AG08396 (cell line): Measurements from ENCODE around the gene DDI2.

Experiments
- DNase-seq: peaks from one replicate; pipeline ENCODE4 v3.0.0; 2012; ENCODE audit warnings: low spot score, mixed read lengths

Gene DDI2

DNA sequence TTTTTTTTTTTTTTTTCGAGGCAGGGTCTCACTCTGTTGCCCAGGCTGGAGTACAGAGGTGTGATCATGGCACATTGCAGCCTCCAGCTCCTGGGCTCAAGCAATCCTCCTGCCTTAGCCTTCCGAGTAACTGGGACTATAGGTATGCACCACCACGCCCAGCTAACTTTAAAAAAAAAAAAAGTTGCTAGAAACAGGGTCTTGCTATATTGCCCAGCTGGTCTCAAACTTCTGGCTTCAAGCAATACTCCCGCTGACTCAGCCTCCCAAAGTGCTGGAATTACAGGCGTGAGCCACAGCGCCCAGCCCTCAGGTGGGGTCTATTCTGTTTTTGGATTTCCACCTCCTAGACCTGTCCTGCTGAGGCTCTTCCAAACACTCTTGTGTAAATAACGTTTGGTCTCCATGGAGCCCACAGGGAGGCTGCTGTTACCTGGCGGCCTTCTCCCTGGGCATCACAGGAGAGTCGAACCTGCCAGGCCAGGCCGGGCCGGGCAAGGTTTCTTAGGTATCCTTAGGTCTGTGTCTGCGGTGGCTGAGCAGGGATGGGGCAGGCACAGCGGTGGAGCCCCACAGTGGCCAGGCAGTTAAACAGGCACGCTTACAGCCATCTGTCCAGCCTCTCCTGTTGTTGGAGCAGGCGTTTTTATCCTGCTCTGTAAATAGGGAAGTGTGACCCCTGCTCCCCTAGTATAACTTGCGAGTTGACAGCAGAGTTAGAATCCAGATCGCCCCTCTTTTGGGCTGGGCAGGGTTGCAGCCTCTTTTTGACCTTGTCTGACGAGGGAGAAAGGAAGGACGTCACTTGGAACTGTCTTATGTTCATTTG, 85.7 kb downstream of the DDI2 start:
- no peak for DNase-seq

GRCh38 chr1:15703562-15703961, 86.3 kb downstream of the DDI2 start:
- DNase-seq, result peak; percentile 89

DNA sequence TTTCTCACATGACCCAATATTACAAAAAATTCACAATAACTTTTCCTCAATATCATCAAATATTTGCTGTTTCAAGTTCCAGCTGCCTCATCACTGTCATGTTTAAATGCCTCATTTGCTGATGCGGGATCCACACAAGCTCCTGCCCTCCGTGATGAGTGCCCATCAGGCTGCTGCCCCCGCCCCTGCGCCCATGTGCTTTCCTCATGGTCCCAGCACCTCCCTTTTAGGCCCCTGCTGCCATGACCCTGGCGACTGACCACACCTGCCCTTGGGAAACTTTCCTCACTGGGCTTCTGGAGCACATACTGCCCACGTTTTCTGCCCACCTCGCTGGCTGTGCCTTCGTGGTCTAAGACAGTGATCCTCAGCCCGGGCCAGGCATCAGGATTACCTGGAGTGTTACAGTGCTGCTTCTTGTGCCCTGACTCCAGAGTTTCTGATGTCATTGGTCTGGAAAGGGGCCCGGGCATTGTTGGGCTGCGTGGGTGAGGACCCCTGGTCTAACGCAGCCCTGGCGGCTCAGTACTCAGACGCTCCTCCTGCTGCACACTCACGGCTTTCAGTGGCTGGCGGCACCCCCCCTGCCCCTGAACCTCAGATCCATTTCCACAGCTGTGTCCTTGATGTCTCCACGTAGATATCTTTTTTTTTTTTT, 87.4 kb downstream of the DDI2 start:
- DNase-seq, result no peak

- no peak for DNase-seq
These were observed 87.9 kb downstream of the DDI2 start for GRCh38 chr1:15705184-15705566.

DNA sequence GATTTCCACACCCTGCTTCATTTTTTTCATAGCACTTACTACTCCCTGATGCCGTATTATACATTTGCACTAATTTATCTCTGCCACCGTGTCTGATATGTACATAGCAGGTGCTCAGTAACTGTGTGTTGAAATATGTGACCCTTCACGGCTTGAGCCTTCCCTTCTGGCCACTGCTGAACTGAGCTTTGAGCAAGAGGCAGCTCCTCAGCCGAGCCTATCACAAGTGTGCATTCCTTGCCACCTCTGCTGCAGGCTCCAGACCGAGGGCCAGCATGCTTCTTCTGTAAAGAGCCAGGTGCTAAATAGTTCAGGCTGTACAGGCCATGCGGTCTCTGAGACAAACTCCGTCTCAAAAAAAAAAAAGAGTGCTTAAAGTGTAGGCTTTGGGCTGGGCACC, 89.5 kb downstream of the DDI2 start:
- DNase-seq, result no peak

DNA sequence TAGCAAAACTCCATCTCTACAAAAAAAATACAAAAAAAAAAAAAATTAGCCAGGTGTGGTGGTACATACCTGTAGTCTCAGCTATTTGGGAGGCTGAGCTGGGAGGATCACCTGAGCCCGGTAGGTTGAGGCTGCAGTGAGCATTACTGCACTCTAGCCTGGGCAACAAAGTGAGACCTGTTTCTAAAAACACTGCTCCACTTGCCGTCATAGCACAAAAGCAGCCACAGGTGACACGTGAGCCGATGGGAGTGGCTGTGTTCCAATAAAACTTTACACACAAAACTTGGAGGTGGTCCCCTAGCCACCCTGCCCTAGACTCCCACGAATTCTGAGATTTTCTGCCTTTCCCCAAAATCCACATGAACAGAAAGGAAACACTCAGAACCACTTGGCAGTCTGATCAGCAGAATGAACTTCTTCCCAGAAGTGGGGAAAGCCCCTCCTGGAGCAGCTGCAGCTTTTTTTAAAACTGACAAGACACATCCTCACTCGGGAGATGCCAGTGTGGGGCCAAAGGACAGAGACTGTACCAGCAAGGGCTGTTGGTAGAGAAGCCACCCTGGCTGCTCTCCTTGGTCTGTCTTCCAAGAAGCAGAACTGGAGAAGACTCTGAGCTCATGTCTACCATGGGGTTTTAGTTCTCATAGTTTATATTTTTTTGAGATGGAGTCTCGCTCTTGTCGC, 90.1 kb downstream of the DDI2 start:
- no peak for DNase-seq

GRCh38 chr1:15708486-15709137, 91.4 kb downstream of the DDI2 start:
- no peak for DNase-seq

GRCh38 chr1:15709226-15709625, 92.0 kb downstream of the DDI2 start:
- DNase-seq, result no peak

GRCh38 chr1:15712168-15712567, 94.9 kb downstream of the DDI2 start:
- DNase-seq, result no peak

GRCh38 chr1:15714406-15715136, 97.3 kb downstream of the DDI2 start:
- peak; percentile 83 for DNase-seq

GRCh38 chr1:15717418-15718125, 100.3 kb downstream of the DDI2 start:
- no peak for DNase-seq

GRCh38 chr1:15718199-15718601, 100.9 kb downstream of the DDI2 start:
- DNase-seq, result no peak
